HepG2 (cell line): ENCODE measurements around the gene PPP4R1. TPM values are rescaled to one million over a fixed set of nuclear protein-coding genes. Genes with fewer than 3 reads are reported as not detected.

Experiments used
- ASH2L ChIP-seq: fragments of 300-600, 200-600 bp; sonication (generic); IDR thresholded peaks from 2 replicates; pipeline ENCODE4 v1.7.0; 2017; ENCODE audit warnings: low read depth, mild to moderate bottlenecking, moderate library complexity, mixed read lengths, low read length; ENCODE audit not compliant: insufficient read length
- ATF1 ChIP-seq: IDR thresholded peaks from 2 replicates; pipeline ENCODE4 v1.6.1; 2016; ENCODE audit warnings: mild to moderate bottlenecking, control low read depth
- CREM ChIP-seq, 2 experiments: sonication (generic) in 1 of 2; formaldehyde crosslinking in 1 of 2; IDR thresholded peaks; 2 replicates each; pipeline versions ENCODE4 v1.4.0 to v1.6.1; 2016 to 2020; ENCODE audit warnings: antibody characterized with exemption in 1 of 2, mild to moderate bottlenecking in 1 of 2, missing genetic modification reagents in 1 of 2
- CSRNP1 ChIP-seq: sonication (generic); formaldehyde crosslinking; IDR thresholded peaks from 2 replicates; pipeline ENCODE4 v1.8.1; 2023; ENCODE audit warnings: mild to moderate bottlenecking, missing genetic modification reagents
- DPF2 ChIP-seq: sonication (generic); formaldehyde crosslinking; IDR thresholded peaks from 2 replicates; pipeline ENCODE4 v1.4.0; 2020; ENCODE audit warnings: mild to moderate bottlenecking, low read depth, missing genetic modification reagents, borderline replicate concordance
- LCORL ChIP-seq, 2 experiments: fragments of 450-650 bp in 1 of 2; sonication (generic) in 1 of 2; formaldehyde crosslinking in 1 of 2; IDR thresholded peaks; 2 replicates each; pipeline versions ENCODE4 v1.5.0 to v1.6.1; 2017 to 2020; ENCODE audit warnings: antibody characterized with exemption in 1 of 2, missing genetic modification reagents in 1 of 2
- NFIC ChIP-seq: IDR thresholded peaks from 2 replicates; pipeline ENCODE4 v1.6.1; 2012; ENCODE audit warnings: mild to moderate bottlenecking, low read length, inconsistent platforms
- NR2F6 ChIP-seq, 2 experiments: IDR thresholded peaks; 2 replicates each; pipeline ENCODE4 v1.6.1; 2016; ENCODE audit warnings: antibody characterized with exemption in 1 of 2, mild to moderate bottlenecking in 1 of 2
- SMAD3 ChIP-seq: sonication (generic); formaldehyde crosslinking; IDR thresholded peaks from 2 replicates; pipeline ENCODE4 v1.4.0; 2020; ENCODE audit warnings: missing genetic modification reagents
- TFE3 ChIP-seq: IDR thresholded peaks from 2 replicates; pipeline ENCODE4 v1.6.1; 2016
- ZBTB25 ChIP-seq: IDR thresholded peaks from 2 replicates; pipeline ENCODE4 v1.6.1; 2018; ENCODE audit warnings: missing genetic modification reagents
- ZFX ChIP-seq: sonication (generic); formaldehyde crosslinking; IDR thresholded peaks from 2 replicates; pipeline ENCODE4 v1.4.0; 2020; ENCODE audit warnings: mild to moderate bottlenecking, low read depth, missing genetic modification reagents, moderate library complexity
- ZNF20 ChIP-seq: sonication (generic); formaldehyde crosslinking; IDR thresholded peaks from 2 replicates; pipeline ENCODE4 v1.4.0; 2020; ENCODE audit warnings: mild to moderate bottlenecking, moderate library complexity, missing genetic modification reagents
- ZNF407 ChIP-seq: sonication (generic); formaldehyde crosslinking; IDR thresholded peaks from one replicate; pipeline ENCODE4 v1.5.1; 2020; ENCODE audit warnings: mild to moderate bottlenecking, missing genetic modification reagents; ENCODE audit errors: not compliant biosample characterization
- ZNF557 ChIP-seq: sonication (generic); formaldehyde crosslinking; IDR thresholded peaks from 2 replicates; pipeline ENCODE4 v1.4.0; 2020; ENCODE audit warnings: missing genetic modification reagents
- ZNF616 ChIP-seq: sonication (generic); formaldehyde crosslinking; IDR thresholded peaks from 2 replicates; pipeline ENCODE4 v1.5.0; 2020; ENCODE audit warnings: low read depth, mild to moderate bottlenecking, missing genetic modification reagents
- ZNF891 ChIP-seq: sonication (generic); formaldehyde crosslinking; IDR thresholded peaks from 2 replicates; pipeline ENCODE4 v1.5.0; 2020; ENCODE audit warnings: mild to moderate bottlenecking, missing genetic modification reagents
- polyA plus RNA-seq, 8 experiments: library from polyadenylated mRNA; depleted of rRNA in 3 of 8; stranded (reverse) in 7 of 8; unstranded in 1 of 8; fragments of >200 nt; fragmentation: Illumina TruSeq in 4 of 8; extraction: Trizol in 4 of 8; gene quantifications; 2 replicates each; pipeline versions ENCODE4 v1.2.1 to v1.2.3, GENCODE V29; 2011 to 2016; ENCODE audit warnings: low read depth in 4 of 8, missing spikeins in 1 of 8, mixed read lengths in 1 of 8; ENCODE audit not compliant: insufficient read depth in 1 of 8
- total RNA-seq, 5 experiments: library from RNA; depleted of rRNA; stranded (reverse); fragments of >200 nt; fragmentation: Illumina TruSeq; extraction: Trizol; gene quantifications; 2 replicates each; pipeline ENCODE4 v1.2.3, GENCODE V29; 2016; ENCODE audit warnings: low read depth in 1 of 5

Gene PPP4R1
- total and polyA plus RNA-seq, 2 of the 13 experiments (the other 11 are each of a cell fraction or from before 2014, with no cell fraction given): 66.5 to 72.4 TPM

GRCh38 chr18:9608728-9609127, 5.6 kb downstream of the PPP4R1 start (continued):
- no peak for TF ChIP-seq ZNF407 (CRISPR knock-in tag)
- 0 out of 2 replicates have a peak, but pooled peaks have one; percentile 33 for TF ChIP-seq ATF1 (CRISPR knock-in tag)
- peak; percentile 28; the same call in 1 of the 2 replicates for TF ChIP-seq LCORL (IDR thresholded peaks at IDR 0.05)
- TF ChIP-seq LCORL (CRISPR knock-in tag; IDR thresholded peaks at IDR 0.05): peak; percentile 85
- peak; percentile 74; the same call in 1 of the 2 replicates for TF ChIP-seq CREM (IDR thresholded peaks at IDR 0.05)
- TF ChIP-seq CREM (CRISPR knock-in tag; IDR thresholded peaks at IDR 0.05): no peak
- no peak for TF ChIP-seq ZNF20 (CRISPR knock-in tag)
- TF ChIP-seq ASH2L: peak; percentile 84
- no peak for TF ChIP-seq ZNF557 (CRISPR knock-in tag)
- peak; percentile 77; the same call in 1 of the 2 replicates for TF ChIP-seq NFIC
- TF ChIP-seq CSRNP1 (CRISPR knock-in tag): peak; percentile 34; the same call in 1 of the 2 replicates
- TF ChIP-seq ZNF891 (CRISPR knock-in tag): no peak
- 0 out of 2 replicates have a peak, but pooled peaks have one; percentile 30 for TF ChIP-seq NR2F6 (IDR thresholded peaks at IDR 0.05)
- peak; percentile 43; the same call in 1 of the 2 replicates for TF ChIP-seq NR2F6 (CRISPR knock-in tag; IDR thresholded peaks at IDR 0.05)
- TF ChIP-seq DPF2 (CRISPR knock-in tag): peak; percentile 57; the same call in 1 of the 2 replicates
- peak; percentile 41; the same call in 1 of the 2 replicates for TF ChIP-seq ZFX (CRISPR knock-in tag)
- TF ChIP-seq ZNF616 (CRISPR knock-in tag): no peak
- TF ChIP-seq ZBTB25 (CRISPR knock-in tag): no peak
- 0 out of 2 replicates have a peak, but pooled peaks have one; percentile 16 for TF ChIP-seq SMAD3 (CRISPR knock-in tag)
- no peak for TF ChIP-seq TFE3 (CRISPR knock-in tag)
